Fibroblast of the aortic adventitia (primary cell): ENCODE data around the gene HIPK1. TPM values are rescaled to one million over a fixed set of nuclear protein-coding genes. Genes with fewer than 3 reads are reported as not detected.

Experiments used
- DNase-seq: peaks from one replicate; pipeline ENCODE4 v3.0.0-alpha.2; 2010; ENCODE audit warnings: low read depth
- H3K4me3 ChIP-seq: 2 replicates; pipeline ENCODE4 v1.5.1; 2011; ENCODE audit warnings: low read depth, mild to moderate bottlenecking, control low read depth, low read length, moderate library complexity
- total RNA-seq: library from RNA; depleted of rRNA; stranded (reverse); fragments of >200 nt; gene quantifications from 2 replicates; pipeline ENCODE4 v1.2.3, GENCODE V29; 2012; ENCODE audit warnings: low replicate concordance
- TF ChIP-seq, protein P1 (sequence below): IDR thresholded peaks from 2 replicates; pipeline ENCODE4 v1.5.1; 2011; ENCODE audit warnings: mild to moderate bottlenecking, low read length, control low read depth, inconsistent platforms; ENCODE audit not compliant: insufficient read depth

Gene HIPK1
- total RNA-seq, 1 donor = 38.2 TPM

DNA sequence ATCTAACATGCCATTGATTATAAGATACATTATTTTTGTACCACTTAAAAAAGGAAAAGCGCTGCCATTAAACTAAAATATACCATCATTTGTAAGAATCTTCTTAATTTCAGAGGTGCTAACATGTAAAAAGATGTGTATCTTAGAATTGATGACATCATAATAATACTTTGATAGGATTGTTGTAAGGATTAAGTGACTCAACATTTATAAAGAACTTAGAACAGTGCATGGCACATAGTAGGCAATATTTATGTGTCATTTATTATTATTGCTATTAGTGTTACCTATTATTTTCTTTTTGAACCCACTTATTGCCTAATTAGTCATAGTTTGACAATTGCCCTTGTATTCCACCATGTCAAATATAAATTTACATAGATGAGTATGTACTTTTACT is 21.8 kb downstream of the HIPK1 start:
- TF ChIP-seq, protein P1, sequence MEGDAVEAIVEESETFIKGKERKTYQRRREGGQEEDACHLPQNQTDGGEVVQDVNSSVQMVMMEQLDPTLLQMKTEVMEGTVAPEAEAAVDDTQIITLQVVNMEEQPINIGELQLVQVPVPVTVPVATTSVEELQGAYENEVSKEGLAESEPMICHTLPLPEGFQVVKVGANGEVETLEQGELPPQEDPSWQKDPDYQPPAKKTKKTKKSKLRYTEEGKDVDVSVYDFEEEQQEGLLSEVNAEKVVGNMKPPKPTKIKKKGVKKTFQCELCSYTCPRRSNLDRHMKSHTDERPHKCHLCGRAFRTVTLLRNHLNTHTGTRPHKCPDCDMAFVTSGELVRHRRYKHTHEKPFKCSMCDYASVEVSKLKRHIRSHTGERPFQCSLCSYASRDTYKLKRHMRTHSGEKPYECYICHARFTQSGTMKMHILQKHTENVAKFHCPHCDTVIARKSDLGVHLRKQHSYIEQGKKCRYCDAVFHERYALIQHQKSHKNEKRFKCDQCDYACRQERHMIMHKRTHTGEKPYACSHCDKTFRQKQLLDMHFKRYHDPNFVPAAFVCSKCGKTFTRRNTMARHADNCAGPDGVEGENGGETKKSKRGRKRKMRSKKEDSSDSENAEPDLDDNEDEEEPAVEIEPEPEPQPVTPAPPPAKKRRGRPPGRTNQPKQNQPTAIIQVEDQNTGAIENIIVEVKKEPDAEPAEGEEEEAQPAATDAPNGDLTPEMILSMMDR = no peak
- no peak for DNase-seq
- H3K4me3 ChIP-seq = no peak overlapping the region

DNA sequence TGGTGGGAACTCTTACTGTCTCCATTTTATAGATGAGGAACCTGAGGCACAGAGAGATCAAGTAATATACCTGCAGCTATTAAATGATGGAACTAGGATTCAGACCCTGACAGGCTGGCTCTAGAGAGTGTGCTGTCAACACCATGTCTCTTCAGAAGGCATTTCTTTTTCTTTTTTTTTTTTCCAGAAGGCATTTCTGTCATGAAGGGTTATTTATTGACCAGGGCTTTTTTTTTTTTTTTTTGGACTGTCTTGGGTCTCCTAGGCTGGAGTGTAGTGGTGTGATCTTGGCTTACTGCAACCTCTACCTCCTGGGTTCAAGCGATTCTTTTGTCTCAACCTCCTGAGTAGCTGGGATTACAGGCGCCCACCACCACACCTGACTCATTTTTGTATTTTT is 22.6 kb downstream of the HIPK1 start:
- no peak for DNase-seq
- H3K4me3 ChIP-seq = no peak overlapping the region
- TF ChIP-seq, protein P1 = no peak

DNA sequence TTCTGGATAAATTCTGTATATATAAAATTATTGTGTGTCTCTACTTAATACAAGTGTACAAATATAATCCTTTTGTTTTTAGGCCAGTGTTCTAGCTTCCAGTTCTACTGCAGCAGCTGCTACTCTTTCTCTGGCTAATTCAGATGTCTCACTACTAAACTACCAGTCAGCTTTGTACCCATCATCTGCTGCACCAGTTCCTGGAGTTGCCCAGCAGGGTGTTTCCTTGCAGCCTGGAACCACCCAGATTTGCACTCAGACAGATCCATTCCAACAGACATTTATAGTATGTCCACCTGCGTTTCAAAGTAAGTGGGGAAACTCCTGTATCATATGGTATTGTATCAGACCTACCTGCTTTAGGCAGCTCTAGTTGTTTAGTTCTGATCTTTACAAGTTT is 28.9 kb downstream of the HIPK1 start:
- no peak overlapping the region for H3K4me3 ChIP-seq
- TF ChIP-seq, protein P1 = no peak
- DNase-seq = no peak

DNA sequence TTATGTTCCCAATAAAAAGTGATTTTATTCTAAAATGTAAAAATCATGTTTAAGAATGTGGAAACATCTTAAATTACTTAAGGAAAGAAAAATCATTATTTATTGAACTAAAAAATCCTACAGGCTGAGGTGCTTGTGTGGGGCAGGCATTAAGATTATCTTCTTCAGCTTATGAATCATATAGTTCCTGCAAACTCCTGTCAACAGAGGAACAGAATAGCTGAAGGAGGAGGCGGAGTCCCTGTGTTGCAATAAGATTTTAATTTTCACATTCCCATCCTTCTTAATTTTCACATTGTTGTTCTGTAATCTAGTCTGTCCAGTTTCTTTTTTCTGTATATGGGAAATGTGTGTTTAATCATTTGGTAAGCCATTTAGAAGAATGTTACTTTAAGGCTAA is 29.6 kb downstream of the HIPK1 start:
- no peak for DNase-seq
- TF ChIP-seq, protein P1 = no peak
- no peak overlapping the region for H3K4me3 ChIP-seq

DNA sequence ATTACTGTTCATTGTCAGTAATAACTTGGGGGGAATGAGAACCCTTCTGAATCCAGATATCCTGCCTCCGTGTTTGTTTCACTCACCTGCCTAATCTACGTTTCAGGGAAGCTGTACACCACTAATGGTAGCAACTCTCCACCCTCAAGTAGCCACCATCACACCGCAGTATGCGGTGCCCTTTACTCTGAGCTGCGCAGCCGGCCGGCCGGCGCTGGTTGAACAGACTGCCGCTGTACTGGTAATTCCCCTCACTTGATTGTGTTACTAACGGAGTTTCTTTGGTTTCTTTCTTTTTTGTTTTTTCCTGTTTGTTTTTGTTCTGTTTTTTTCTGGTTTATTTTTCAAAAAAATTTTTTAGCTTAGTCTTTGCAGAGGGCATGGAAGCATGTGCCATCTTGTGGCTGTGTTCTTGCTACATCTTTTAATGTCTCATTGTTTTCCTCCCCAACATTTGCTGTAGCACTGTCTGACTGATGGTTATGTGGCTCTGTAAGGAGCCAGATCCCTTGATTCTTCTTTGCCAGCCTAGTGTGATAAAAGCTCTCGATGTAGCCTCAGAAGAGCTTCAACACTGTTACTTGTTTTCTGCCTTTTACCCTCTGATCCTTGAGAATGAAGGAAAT is 34.3 kb downstream of the HIPK1 start:
- no peak overlapping the region for H3K4me3 ChIP-seq
- no peak for DNase-seq
- TF ChIP-seq, protein P1 = no peak

DNA sequence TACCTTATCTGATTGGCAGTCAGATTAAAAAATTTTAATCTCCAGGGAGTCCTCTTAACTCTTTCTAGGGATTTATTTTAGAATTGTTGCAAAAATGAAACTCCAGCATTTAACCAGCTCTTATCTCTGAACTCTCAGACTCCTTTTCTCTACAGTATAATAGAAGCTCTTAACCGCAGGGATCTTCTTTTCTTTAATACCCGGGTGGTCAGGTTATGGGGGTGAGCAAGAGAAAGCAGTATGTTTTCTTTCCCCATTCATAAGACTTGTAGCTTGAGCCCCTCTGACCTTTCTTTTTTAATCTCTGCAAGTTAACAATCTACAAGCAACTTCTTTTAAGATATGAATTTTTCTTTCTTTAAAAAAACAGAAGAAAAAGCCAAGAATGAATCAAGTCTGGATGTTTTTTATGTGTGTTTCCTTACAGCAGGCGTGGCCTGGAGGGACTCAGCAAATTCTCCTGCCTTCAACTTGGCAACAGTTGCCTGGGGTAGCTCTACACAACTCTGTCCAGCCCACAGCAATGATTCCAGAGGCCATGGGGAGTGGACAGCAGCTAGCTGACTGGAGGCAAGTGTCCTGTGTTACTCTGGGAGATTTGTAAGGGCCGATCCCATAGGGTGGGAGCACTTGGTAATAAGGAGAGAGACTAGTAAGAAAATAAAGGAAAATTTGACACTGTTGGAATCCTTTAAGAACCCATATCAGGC is 36.7 kb downstream of the HIPK1 start:
- TF ChIP-seq, protein P1 = no peak
- DNase-seq = peak; percentile 85
- H3K4me3 ChIP-seq = no peak overlapping the region
